ENCODE measurements around the gene TMEM150A.
A peak's percentile ranks its signal among the peaks of the same experiment; 100 is the strongest.

Gene TMEM150A

DNA sequence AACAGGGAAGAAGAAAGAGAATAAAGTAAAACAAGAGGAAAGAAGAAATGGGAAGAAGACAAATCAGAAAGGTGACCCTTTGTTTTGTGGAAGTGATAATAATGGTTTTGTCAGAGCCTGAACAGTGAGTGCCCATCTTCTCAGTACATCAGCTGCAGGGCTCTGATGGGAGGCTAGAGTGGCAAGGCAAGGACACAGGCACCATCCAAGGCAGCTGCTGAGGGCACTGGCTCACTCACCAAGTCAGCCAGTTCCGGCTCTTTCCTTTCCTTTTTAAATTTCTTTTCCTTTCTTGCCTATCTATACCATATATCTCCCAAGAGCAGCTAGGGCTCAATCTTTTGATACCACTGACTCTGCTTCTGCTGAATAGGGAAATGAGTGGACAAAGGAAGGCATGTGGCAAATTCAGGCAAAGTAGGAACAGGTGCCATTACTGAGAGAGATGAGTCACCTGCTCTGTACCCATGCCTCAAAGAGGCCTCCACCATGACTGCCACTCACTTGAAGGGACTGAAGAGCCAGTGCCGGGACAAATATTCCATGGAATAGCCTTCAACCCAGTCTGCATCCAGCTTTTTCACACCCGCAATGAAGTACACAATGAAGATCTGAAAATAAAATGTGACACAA, 47.4 kb downstream of the TMEM150A start:
- Histone ChIP-seq H3K4me3 (ENCODE audit: insufficient read depth, low read length, poor library complexity, severe bottlenecking) (no peak overlapping the region), H3K36me3 (ENCODE audit: low read length) (no peaks in the 10 kb centered on the region; the same call in 1 of the 2 replicates), H3K27me3 (ENCODE audit: low read length) (no peaks in the 10 kb centered on the region), H3K79me2 (ENCODE audit: insufficient read depth, low read length) (peaks cover 17% of the 10 kb centered on the region; the same call in 1 of the 2 replicates), H4K20me1 (ENCODE audit: low read depth, low read length) (no peaks in the 10 kb centered on the region), H3K9me2 (replicated peaks; ENCODE audit: insufficient read depth, low read length) (no peaks in the 10 kb centered on the region), H3F3A (ENCODE audit: insufficient read depth) (no peaks in the 10 kb centered on the region), H3K4me2 (ENCODE audit: low read depth, low read length, poor library complexity, severe bottlenecking) (no peak overlapping the region), H3K9me3 (ENCODE audit: insufficient read depth, low read length) (no peaks in the 10 kb centered on the region), H3K27ac (ENCODE audit: low read depth, low read length) (no peak overlapping the region), H2AFZ (ENCODE audit: low read depth, low read length, severe bottlenecking) (no peak overlapping the region), H3K9ac (ENCODE audit: low read length) (no peak overlapping the region)
- no peak for TF ChIP-seq EZH2phosphoT487 (conservative IDR thresholded peaks at IDR 0.05; ENCODE audit: low read length)
- no peak for TF ChIP-seq CTCF (IDR thresholded peaks at IDR 0.05; ENCODE audit: insufficient read depth, low read length, poor library complexity, severe bottlenecking)

DNA sequence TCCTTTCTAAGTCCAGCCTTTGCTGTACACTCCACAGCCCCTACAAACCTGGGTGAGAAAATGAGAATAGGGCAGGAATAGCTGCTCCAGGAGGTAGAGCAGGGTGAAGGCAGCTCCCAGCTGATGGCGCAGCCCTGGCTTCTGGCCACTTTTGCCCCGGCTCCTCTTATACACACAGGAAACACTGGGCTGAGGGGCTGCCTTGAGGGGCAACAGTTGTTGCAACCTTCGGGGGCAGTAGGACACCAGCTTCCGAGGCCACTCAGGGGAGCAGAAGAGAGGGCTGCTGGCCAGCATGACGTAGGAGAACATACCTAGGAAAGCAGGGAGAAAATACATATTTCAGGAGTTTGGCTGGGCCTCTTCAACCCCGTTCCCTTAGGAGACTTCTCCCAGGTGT, 49.3 kb downstream of the TMEM150A start:
- Histone ChIP-seq H3K9me2 (replicated peaks; ENCODE audit: insufficient read depth, low read length) (no peaks in the 10 kb centered on the region), H3F3A (ENCODE audit: insufficient read depth) (peaks cover 9% of the 10 kb centered on the region), H2AFZ (ENCODE audit: low read depth, low read length, severe bottlenecking) (no peak overlapping the region), H4K20me1 (ENCODE audit: low read depth, low read length) (no peaks in the 10 kb centered on the region), H3K4me2 (ENCODE audit: low read depth, low read length, poor library complexity, severe bottlenecking) (no peak overlapping the region), H3K9ac (ENCODE audit: low read length) (no peak overlapping the region), H3K9me3 (ENCODE audit: insufficient read depth, low read length) (no peaks in the 10 kb centered on the region), H3K4me3 (ENCODE audit: insufficient read depth, low read length, poor library complexity, severe bottlenecking) (no peak overlapping the region), H3K27ac (ENCODE audit: low read depth, low read length) (no peak overlapping the region), H3K36me3 (ENCODE audit: low read length) (no peaks in the 10 kb centered on the region), H3K27me3 (ENCODE audit: low read length) (no peaks in the 10 kb centered on the region), H3K79me2 (ENCODE audit: insufficient read depth, low read length) (no peaks in the 10 kb centered on the region)
- no peak for TF ChIP-seq CTCF (IDR thresholded peaks at IDR 0.05; ENCODE audit: insufficient read depth, low read length, poor library complexity, severe bottlenecking)
- TF ChIP-seq EZH2phosphoT487 (conservative IDR thresholded peaks at IDR 0.05; ENCODE audit: low read length): no peak

- H3K36me3 ChIP-seq (ENCODE audit: low read length): no peaks in the 10 kb centered on the region
- no peak overlapping the region for H3K4me2 ChIP-seq (ENCODE audit: low read depth, low read length, poor library complexity, severe bottlenecking)
Observed at GRCh38 chr2:85551698-85552678, 50.5 kb downstream of the TMEM150A start.

More at GRCh38 chr2:85551698-85552678, 50.5 kb downstream of the TMEM150A start:
- Histone ChIP-seq H3K9me2 (replicated peaks; ENCODE audit: insufficient read depth, low read length) (no peaks in the 10 kb centered on the region), H3K27me3 (ENCODE audit: low read length) (no peaks in the 10 kb centered on the region), H4K20me1 (ENCODE audit: low read depth, low read length) (no peaks in the 10 kb centered on the region), H3K4me3 (ENCODE audit: insufficient read depth, low read length, poor library complexity, severe bottlenecking) (no peak overlapping the region), H3K79me2 (ENCODE audit: insufficient read depth, low read length) (no peaks in the 10 kb centered on the region), H3K9ac (ENCODE audit: low read length) (no peak overlapping the region), H3K27ac (ENCODE audit: low read depth, low read length) (no peak overlapping the region), H3F3A (ENCODE audit: insufficient read depth) (peaks cover 21% of the 10 kb centered on the region), H2AFZ (ENCODE audit: low read depth, low read length, severe bottlenecking) (no peak overlapping the region), H3K9me3 (ENCODE audit: insufficient read depth, low read length) (no peaks in the 10 kb centered on the region)
- TF ChIP-seq CTCF (IDR thresholded peaks at IDR 0.05; ENCODE audit: insufficient read depth, low read length, poor library complexity, severe bottlenecking) (peak; percentile 85), EZH2phosphoT487 (conservative IDR thresholded peaks at IDR 0.05; ENCODE audit: low read length) (no peak)
